ENCODE results near the gene FOXO1.
A peak's percentile ranks its signal among the peaks of the same experiment; 100 is the strongest.

The FOXO1 gene

DNA sequence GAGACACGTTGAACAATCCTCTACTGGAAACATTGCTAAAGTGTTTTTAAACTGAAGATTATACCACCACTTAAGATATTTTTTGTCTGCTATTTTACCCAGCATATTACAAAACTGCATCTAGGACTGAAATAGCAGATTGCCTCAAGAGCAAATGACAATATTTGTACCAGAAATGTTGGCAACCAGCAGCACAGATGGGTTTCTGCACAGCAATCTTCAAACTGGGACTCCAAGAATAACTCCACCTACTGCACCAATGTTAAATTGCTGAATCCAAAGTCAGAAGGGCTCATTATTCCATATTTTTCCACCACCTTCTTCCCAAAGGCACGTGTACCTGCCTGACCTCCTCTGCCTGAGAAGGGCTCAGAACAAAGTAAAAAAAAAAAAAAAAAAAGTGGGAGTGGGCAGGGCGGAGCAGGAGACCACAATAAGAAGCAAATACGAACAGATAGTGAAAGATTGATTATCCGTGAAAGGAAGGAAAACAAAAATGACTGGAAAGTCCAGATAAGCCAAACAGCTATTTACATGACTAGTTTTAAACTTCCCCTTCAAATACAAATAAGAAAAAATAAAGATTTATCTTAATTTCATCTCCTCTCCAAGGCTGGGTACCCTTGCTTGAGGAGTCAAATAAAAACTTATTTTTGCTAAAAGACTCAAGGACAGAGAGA is 79.4 kb downstream of the FOXO1 start:
- peak overlapping the region; percentile 97 for H3K27ac ChIP-seq
- peaks cover 21% of the 10 kb centered on the region for H3K36me3 ChIP-seq
- no peak for TF ChIP-seq Cebpa-rat (IDR thresholded peaks at IDR 0.05)
- H3K4me2 ChIP-seq, result peak overlapping the region; percentile 90
- no peaks in the 10 kb centered on the region for H4K20me1 ChIP-seq
- H3K4me3 ChIP-seq, result no peak overlapping the region
- peak overlapping the region; percentile 82 for H3K9ac ChIP-seq
- H3K4me1 ChIP-seq, result peaks cover 75% of the 10 kb centered on the region
- H3K27me3 ChIP-seq, result no peaks in the 10 kb centered on the region
- H3K9me3 ChIP-seq, result peaks cover 32% of the 10 kb centered on the region

DNA sequence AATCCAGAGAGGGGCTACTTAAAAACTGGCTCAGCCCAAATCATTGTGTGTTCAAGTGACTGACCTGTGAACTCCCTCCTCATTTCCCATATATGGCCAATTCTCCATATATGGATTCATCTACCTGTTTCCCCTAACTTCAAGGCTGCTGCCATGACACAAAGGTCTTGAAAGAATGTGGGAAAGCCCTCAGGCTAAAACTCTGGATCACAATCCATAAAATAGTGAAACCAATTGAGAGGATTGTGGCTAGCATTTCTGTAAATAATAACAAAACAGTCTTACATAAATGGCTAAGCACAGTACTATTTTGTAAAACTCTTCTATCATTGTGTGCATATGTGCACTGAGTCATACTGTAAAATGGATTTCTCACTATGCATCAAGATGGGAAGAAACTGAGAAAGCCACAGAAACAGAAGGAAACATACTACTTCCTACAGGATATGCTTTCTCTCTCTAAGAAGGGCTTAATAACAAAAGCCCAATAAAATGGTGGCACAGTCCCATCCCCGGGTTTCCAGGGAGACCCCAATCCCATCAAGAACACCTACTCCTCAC is 80.5 kb downstream of the FOXO1 start:
- Histone ChIP-seq H3K9me3 (peaks cover 32% of the 10 kb centered on the region), H3K4me1 (peaks cover 75% of the 10 kb centered on the region), H3K9ac (peak overlapping the region; percentile 82; the same call in 1 of the 2 replicates), H3K27ac (peak overlapping the region; percentile 97), H3K36me3 (peaks cover 21% of the 10 kb centered on the region), H3K4me3 (peak overlapping the region; percentile 12; the same call in 1 of the 2 replicates), H3K4me2 (peak overlapping the region; percentile 90), H4K20me1 (no peaks in the 10 kb centered on the region), H3K27me3 (no peaks in the 10 kb centered on the region)
- TF ChIP-seq Cebpa-rat (IDR thresholded peaks at IDR 0.05), result no peak

DNA sequence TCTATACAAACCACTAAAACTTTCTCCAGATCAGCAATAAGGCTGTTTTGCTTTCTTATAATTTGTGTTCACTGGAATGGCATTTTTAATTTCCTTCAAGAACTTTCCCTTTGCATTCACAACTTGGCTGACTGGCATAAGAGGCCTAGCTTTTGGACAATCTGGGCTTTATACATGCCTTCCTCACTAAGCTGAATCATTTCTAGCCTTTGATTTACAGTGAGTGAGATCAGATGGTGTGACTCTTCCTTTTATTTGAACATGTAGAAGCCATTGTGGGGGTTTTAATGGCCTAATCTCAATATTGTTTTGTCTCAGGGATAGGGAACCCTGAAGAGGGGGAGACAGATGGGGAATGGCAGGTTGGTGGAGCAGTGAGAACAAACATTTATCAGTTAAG is 82.7 kb downstream of the FOXO1 start:
- peaks cover 26% of the 10 kb centered on the region for H3K36me3 ChIP-seq

DNA sequence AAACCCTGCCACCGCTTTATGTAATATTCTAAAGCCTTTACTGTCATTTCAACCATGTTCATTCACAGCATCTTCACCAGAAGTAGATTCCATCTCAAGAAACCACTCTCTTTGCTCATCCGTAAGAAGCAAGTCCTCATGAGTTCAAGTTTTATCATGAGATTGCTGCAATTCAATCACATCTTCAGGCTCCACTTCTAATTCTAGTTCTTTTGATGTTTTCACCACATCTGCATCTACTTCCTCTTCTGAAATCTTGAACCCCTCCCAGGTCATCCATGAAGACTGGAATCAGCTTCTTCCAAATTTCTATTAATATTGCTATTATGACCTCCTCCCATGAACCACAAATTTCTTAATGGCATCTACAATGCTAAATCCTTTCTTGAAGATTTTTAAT is 83.9 kb downstream of the FOXO1 start:
- no peaks in the 10 kb centered on the region for H3K27me3 ChIP-seq
- H3K4me3 ChIP-seq, result no peak overlapping the region
- peaks cover 28% of the 10 kb centered on the region for H3K36me3 ChIP-seq
- peak overlapping the region; percentile 85; the same call in 1 of the 2 replicates for H3K27ac ChIP-seq
- peaks cover 77% of the 10 kb centered on the region for H3K4me1 ChIP-seq
- H3K4me2 ChIP-seq, result peak overlapping the region; percentile 74
- H4K20me1 ChIP-seq, result no peaks in the 10 kb centered on the region; the same call in 1 of the 2 replicates
- no peak for TF ChIP-seq Cebpa-rat (IDR thresholded peaks at IDR 0.05)
- no peak overlapping the region for H3K9ac ChIP-seq
- H3K9me3 ChIP-seq, result peaks cover 32% of the 10 kb centered on the region

More for the DNA sequence above, 82.7 kb downstream of the FOXO1 start:
- Histone ChIP-seq H3K4me2 (no peak overlapping the region), H3K27ac (no peak overlapping the region), H3K27me3 (no peaks in the 10 kb centered on the region), H3K9me3 (peaks cover 32% of the 10 kb centered on the region), H3K4me3 (no peak overlapping the region; the same call in 1 of the 2 replicates), H3K9ac (no peak overlapping the region), H3K4me1 (peaks cover 77% of the 10 kb centered on the region), H4K20me1 (no peaks in the 10 kb centered on the region)
- TF ChIP-seq Cebpa-rat (IDR thresholded peaks at IDR 0.05), result no peak

DNA sequence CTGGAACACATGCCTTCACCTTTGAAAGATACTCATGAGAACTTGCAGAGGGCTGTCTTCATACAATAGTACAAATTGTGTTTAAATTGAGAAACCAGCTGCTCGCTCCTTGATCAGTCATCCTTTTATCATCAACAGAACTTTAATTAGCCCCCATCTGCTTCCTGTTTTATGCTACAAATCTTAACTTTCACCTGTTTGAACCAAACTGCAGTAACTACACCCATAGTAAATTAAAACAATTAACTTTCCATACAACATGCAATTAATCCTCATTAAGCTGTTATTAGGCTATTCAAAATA is 85.2 kb downstream of the FOXO1 start:
- peak overlapping the region; percentile 74 for H3K4me2 ChIP-seq
- H3K4me1 ChIP-seq, result peaks cover 76% of the 10 kb centered on the region
- peaks cover 32% of the 10 kb centered on the region for H3K9me3 ChIP-seq
- TF ChIP-seq Cebpa-rat (IDR thresholded peaks at IDR 0.05), result no peak
- H3K27me3 ChIP-seq, result no peaks in the 10 kb centered on the region
- H3K27ac ChIP-seq, result peak overlapping the region; percentile 85
- H3K9ac ChIP-seq, result peak overlapping the region; percentile 70
- H4K20me1 ChIP-seq, result peaks cover 6% of the 10 kb centered on the region; the same call in 1 of the 2 replicates
- 0 out of 2 replicates have a peak overlapping the region, but pooled peaks have one; percentile 0 for H3K4me3 ChIP-seq
- peaks cover 28% of the 10 kb centered on the region for H3K36me3 ChIP-seq

DNA sequence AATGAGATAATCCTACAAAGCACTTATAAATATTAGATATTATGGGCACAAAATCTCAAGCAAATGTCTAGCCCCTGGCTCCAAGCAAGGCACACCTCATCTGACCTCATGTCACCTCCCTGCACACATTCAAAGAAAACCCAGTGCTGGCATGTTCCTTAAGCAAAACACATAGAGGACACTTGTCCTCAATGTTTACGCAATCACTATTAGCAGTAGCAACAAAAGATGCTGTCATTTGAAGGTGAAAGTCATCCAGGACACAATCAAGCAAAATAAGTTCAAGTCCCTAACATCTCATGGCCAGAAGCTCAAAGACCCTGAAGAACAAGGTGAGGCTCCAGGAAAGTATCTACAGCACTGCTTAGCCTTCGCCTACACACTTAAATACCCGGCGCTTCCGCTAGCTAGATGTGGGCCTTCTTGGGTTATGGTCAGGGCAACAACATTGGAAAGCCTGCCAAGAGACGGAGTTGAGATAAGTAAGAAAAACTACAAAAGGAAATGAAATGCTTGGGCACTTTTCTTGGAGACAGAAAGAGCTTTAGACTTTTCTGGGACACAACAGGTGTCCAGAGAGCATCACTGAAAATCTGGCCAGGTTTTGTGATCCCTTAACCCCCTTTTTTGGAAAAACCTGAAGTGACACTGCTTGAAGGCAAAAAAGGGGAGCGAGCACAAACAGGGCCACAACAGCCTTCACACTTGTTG is 85.7 kb downstream of the FOXO1 start:
- H4K20me1 ChIP-seq, result peaks cover 11% of the 10 kb centered on the region; the same call in 1 of the 2 replicates

DNA sequence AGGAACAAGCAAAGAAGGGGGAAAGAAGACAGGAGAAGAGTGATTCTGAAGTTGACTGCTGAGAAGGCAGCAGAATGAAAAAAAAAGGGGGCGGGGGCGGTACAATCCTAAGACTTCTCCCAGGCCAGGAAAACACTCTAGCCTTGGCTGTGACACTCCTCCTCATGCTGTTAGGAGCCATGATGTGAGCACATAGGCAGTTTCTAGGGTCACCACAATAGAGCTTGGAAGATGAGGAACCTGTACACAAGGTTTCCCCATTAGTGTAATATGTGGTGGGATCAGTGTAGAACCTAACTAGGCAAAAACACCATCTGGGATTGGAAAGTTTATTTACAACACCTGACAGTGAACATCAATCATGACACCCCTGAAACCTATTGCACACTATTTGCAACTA is 86.9 kb downstream of the FOXO1 start:
- peak overlapping the region; percentile 74 for H3K4me2 ChIP-seq
- peaks cover 24% of the 10 kb centered on the region for H3K36me3 ChIP-seq

More for the DNA sequence above, 85.7 kb downstream of the FOXO1 start:
- H3K36me3 ChIP-seq, result peaks cover 28% of the 10 kb centered on the region
- H3K4me2 ChIP-seq, result peak overlapping the region; percentile 74
- H3K4me1 ChIP-seq, result peaks cover 74% of the 10 kb centered on the region
- TF ChIP-seq Cebpa-rat (IDR thresholded peaks at IDR 0.05), result peak; percentile 68; the same call in 1 of the 2 replicates
- H3K27ac ChIP-seq, result peak overlapping the region; percentile 85
- peaks cover 32% of the 10 kb centered on the region for H3K9me3 ChIP-seq
- H3K4me3 ChIP-seq, result 0 out of 2 replicates have a peak overlapping the region, but pooled peaks have one; percentile 0
- H3K27me3 ChIP-seq, result no peaks in the 10 kb centered on the region
- peak overlapping the region; percentile 70 for H3K9ac ChIP-seq

DNA sequence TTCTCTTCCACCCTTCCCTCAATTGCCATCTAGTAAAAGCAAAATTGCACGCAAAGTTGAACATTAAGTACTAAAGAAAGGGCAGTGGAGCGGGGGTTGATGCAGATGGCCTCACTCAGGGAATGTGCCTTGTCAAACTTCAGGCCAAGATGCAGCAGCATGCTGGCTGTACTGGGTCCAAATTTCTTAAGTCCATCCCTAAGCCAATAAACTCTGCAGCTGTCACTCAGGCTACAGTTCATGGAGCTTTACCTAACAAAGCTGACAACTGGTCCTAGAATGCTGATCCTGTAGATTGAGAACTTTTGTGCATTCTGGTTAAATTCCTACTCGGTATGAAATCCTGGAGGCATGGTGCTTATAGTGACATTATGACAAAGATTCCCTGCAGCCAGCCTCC is 88.4 kb downstream of the FOXO1 start:
- Histone ChIP-seq H3K9ac (no peak overlapping the region), H3K4me1 (peaks cover 89% of the 10 kb centered on the region), H3K27me3 (no peaks in the 10 kb centered on the region), H3K4me2 (peak overlapping the region; percentile 74), H3K36me3 (peaks cover 10% of the 10 kb centered on the region), H4K20me1 (peaks cover 25% of the 10 kb centered on the region), H3K4me3 (no peak overlapping the region), H3K9me3 (peaks cover 8% of the 10 kb centered on the region), H3K27ac (peak overlapping the region; percentile 85; the same call in 1 of the 2 replicates)
- TF ChIP-seq Cebpa-rat (IDR thresholded peaks at IDR 0.05), result no peak

More for the DNA sequence above, 86.9 kb downstream of the FOXO1 start:
- Histone ChIP-seq H4K20me1 (peaks cover 19% of the 10 kb centered on the region; the same call in 1 of the 2 replicates), H3K9me3 (peaks cover 23% of the 10 kb centered on the region), H3K27me3 (no peaks in the 10 kb centered on the region), H3K4me3 (no peak overlapping the region), H3K9ac (no peak overlapping the region), H3K4me1 (peaks cover 74% of the 10 kb centered on the region), H3K27ac (peak overlapping the region; percentile 85)
- TF ChIP-seq Cebpa-rat (IDR thresholded peaks at IDR 0.05), result no peak

DNA sequence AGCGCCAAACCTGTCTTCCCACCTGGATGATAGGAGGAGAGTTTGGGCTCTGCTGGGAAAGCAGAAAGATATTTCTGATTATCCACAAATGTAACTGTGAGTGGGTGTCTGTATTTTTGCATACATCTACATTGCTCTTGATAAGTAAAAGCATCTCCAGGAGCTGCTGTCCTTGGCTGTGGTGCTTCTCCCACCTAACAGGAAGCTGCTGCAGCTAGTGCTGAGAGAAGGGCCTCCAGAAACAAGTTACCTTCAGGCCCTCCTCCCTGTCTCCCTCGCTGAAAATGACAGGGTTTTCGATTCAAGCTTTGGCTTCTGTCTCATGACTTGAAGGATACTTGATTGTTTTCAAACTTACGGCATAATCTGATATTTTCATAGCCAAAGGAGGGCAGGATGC is 90.1 kb downstream of the FOXO1 start:
- Histone ChIP-seq H3K27ac (no peak overlapping the region), H3K9me3 (no peaks in the 10 kb centered on the region), H3K4me3 (no peak overlapping the region), H3K27me3 (no peaks in the 10 kb centered on the region), H3K4me1 (peaks cover 93% of the 10 kb centered on the region), H3K36me3 (peaks cover 7% of the 10 kb centered on the region), H4K20me1 (peaks cover 37% of the 10 kb centered on the region), H3K4me2 (peak overlapping the region; percentile 20; the same call in 1 of the 2 replicates), H3K9ac (no peak overlapping the region; the same call in 1 of the 2 replicates)
- no peak for TF ChIP-seq Cebpa-rat (IDR thresholded peaks at IDR 0.05)

Measured in BLaER1 (cell line).